DND-41 (cell line): ENCODE data around the gene IZUMO1.

Source experiments
- EZH2 ChIP-seq: IDR thresholded peaks from 3 replicates; pipeline ENCODE4 v1.6.1; 2012; ENCODE audit warnings: borderline replicate concordance, low read depth, mild to moderate bottlenecking, moderate library complexity, low read length, inconsistent platforms; ENCODE audit not compliant: severe bottlenecking
- TF ChIP-seq, protein P1 (sequence below): IDR thresholded peaks from 2 replicates; pipeline ENCODE4 v1.5.1; 2012; ENCODE audit warnings: borderline replicate concordance, low read length, moderate library complexity, mild to moderate bottlenecking; ENCODE audit not compliant: poor library complexity, severe bottlenecking; ENCODE audit errors: extremely low read depth

DNA sequence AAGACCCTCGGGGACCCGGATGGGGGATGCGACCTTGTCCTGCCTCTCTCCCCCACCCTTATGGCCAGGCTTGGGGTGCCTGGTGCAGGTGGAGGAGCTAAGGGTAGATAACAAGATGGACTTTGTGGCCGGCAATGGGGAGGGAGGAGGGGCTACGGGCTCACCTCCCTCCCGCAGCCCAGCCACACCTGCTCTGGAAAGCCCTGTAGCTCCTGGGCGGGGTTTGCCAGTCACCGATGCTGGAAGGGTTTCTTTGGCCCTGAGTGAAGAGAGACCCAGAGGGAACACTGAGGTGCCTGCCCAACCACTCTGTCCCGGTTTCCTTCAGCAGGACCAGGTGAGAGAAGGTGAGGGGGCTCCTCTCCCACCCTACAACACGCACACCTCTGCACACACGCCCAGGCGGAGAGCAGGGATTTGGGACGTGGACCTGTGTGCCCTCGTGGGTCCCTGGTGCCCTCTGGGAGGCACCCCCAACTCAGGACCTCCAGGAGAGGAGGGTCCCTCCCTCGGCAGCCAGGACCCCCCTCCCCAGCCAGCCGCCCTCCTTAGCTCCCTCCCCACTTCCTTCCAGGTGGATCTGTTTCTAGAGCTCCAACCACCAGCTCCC is 50.9 kb downstream of the IZUMO1 start, which contains the start of gene FUT2:
- TF ChIP-seq, protein P1, sequence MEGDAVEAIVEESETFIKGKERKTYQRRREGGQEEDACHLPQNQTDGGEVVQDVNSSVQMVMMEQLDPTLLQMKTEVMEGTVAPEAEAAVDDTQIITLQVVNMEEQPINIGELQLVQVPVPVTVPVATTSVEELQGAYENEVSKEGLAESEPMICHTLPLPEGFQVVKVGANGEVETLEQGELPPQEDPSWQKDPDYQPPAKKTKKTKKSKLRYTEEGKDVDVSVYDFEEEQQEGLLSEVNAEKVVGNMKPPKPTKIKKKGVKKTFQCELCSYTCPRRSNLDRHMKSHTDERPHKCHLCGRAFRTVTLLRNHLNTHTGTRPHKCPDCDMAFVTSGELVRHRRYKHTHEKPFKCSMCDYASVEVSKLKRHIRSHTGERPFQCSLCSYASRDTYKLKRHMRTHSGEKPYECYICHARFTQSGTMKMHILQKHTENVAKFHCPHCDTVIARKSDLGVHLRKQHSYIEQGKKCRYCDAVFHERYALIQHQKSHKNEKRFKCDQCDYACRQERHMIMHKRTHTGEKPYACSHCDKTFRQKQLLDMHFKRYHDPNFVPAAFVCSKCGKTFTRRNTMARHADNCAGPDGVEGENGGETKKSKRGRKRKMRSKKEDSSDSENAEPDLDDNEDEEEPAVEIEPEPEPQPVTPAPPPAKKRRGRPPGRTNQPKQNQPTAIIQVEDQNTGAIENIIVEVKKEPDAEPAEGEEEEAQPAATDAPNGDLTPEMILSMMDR: no peak
- no peak for TF ChIP-seq EZH2
